Measurements from ENCODE around the gene KRT77.

- TF ChIP-seq EZH2 (IDR thresholded peaks at IDR 0.05; ENCODE audit: low read length, missing control alignments) (no peak), CTCF (conservative IDR thresholded peaks at IDR 0.05 in 1 of 2, IDR thresholded peaks at IDR 0.05 in 1 of 2; ENCODE audit: low read depth in 1 of 2, low read length in 2 of 2) (no peak)
Observed at GRCh38 chr12:52702338-52702737, 986 bp downstream of the KRT77 start.
